Liver (tissue), 9 donors: ENCODE results near the gene ADARB1. TPM values are rescaled to one million over a fixed set of nuclear protein-coding genes. Genes with fewer than 3 reads are reported as not detected.

Source experiments
- DNase-seq: peaks from one replicate; pipeline ENCODE4 v3.0.0-alpha.2; 2017; ENCODE audit warnings: low spot score
- H3K27ac ChIP-seq, 2 donors: one replicate each; pipeline ENCODE4 v1.7.0; 2013; ENCODE audit warnings: inconsistent platforms in 2 of 2, low read length in 2 of 2, control low read depth in 1 of 2, low read depth in 1 of 2, mild to moderate bottlenecking in 1 of 2
- H3K27me3 ChIP-seq, 4 donors: one replicate each; pipeline versions ENCODE4 v1.6.1 to v1.7.0; 2013; ENCODE audit warnings: low read length in 3 of 4, inconsistent platforms in 1 of 4, mild to moderate bottlenecking in 1 of 4, moderate library complexity in 1 of 4; ENCODE audit not compliant: control insufficient read depth in 4 of 4, insufficient read depth in 4 of 4
- H3K36me3 ChIP-seq, 4 donors: one replicate each; pipeline versions ENCODE4 v1.6.1 to v1.7.0; 2013; ENCODE audit warnings: low read length in 3 of 4, mild to moderate bottlenecking in 3 of 4, low read depth in 1 of 4, moderate library complexity in 1 of 4; ENCODE audit not compliant: control insufficient read depth in 4 of 4, insufficient read depth in 3 of 4
- H3K4me1 ChIP-seq, 4 donors: one replicate each; pipeline versions ENCODE4 v1.6.1 to v1.7.0; 2013; ENCODE audit warnings: low read length in 3 of 4, mild to moderate bottlenecking in 3 of 4, moderate library complexity in 1 of 4; ENCODE audit not compliant: control insufficient read depth in 4 of 4, insufficient read depth in 4 of 4
- H3K4me3 ChIP-seq, 3 donors: one replicate each; pipeline versions ENCODE4 v1.6.1 to v1.7.0; 2013; ENCODE audit warnings: low read length in 3 of 3, control low read depth in 1 of 3, low read depth in 1 of 3, mild to moderate bottlenecking in 1 of 3
- H3K9ac ChIP-seq, 2 donors: one replicate each; pipeline ENCODE4 v1.7.0; 2013; ENCODE audit warnings: low read length in 2 of 2, mild to moderate bottlenecking in 2 of 2, moderate library complexity in 2 of 2, control low read depth in 1 of 2, low read depth in 1 of 2
- H3K9me3 ChIP-seq, 4 donors: one replicate each; pipeline versions ENCODE4 v1.6.1 to v1.7.0; 2013; ENCODE audit warnings: low read length in 3 of 4; ENCODE audit not compliant: control insufficient read depth in 4 of 4
- EGR1 ChIP-seq, 2 donors: IDR thresholded peaks; 2 replicates each; pipeline ENCODE4 v1.6.1; 2016 to 2018; ENCODE audit warnings: antibody characterized with exemption in 2 of 2, low read depth in 2 of 2
- FOXA1 ChIP-seq: IDR thresholded peaks from 2 replicates; pipeline ENCODE4 v1.6.1; 2016; ENCODE audit warnings: antibody characterized with exemption
- FOXA2 ChIP-seq: IDR thresholded peaks from 2 replicates; pipeline ENCODE4 v1.6.1; 2016; ENCODE audit warnings: antibody characterized with exemption
- GABPA ChIP-seq, 2 donors: IDR thresholded peaks in 1 of 2; conservative IDR thresholded peaks in 1 of 2; 2 replicates each; pipeline ENCODE4 v1.6.1; 2016; ENCODE audit warnings: antibody characterized with exemption in 2 of 2, mild to moderate bottlenecking in 1 of 2, moderate library complexity in 1 of 2
- HNF4A ChIP-seq, 2 donors: conservative IDR thresholded peaks; 2 replicates each; pipeline ENCODE4 v1.6.1; 2016; ENCODE audit warnings: antibody characterized with exemption in 2 of 2, mild to moderate bottlenecking in 2 of 2
- HNF4G ChIP-seq: IDR thresholded peaks from 2 replicates; pipeline ENCODE4 v1.6.1; 2016; ENCODE audit warnings: antibody characterized with exemption
- JUND ChIP-seq, 2 donors: IDR thresholded peaks; 2 replicates each; pipeline ENCODE4 v1.6.1; 2016; ENCODE audit warnings: antibody characterized with exemption in 2 of 2
- RAD21 ChIP-seq, 2 donors: IDR thresholded peaks; 2 replicates each; pipeline ENCODE4 v1.6.1; 2016; ENCODE audit warnings: antibody characterized with exemption in 2 of 2, mild to moderate bottlenecking in 2 of 2
- RXRA ChIP-seq, 2 donors: IDR thresholded peaks; 2 replicates each; pipeline ENCODE4 v1.6.1; 2017 to 2018; ENCODE audit warnings: antibody characterized with exemption in 2 of 2, mild to moderate bottlenecking in 1 of 2
- SP1 ChIP-seq: IDR thresholded peaks from 2 replicates; pipeline ENCODE4 v1.6.1; 2018; ENCODE audit warnings: antibody characterized with exemption, mild to moderate bottlenecking
- TAF1 ChIP-seq: conservative IDR thresholded peaks from 2 replicates; pipeline ENCODE4 v1.6.1; 2016; ENCODE audit warnings: antibody characterized with exemption, mild to moderate bottlenecking
- YY1 ChIP-seq: IDR thresholded peaks from 2 replicates; pipeline ENCODE4 v1.6.1; 2016; ENCODE audit warnings: antibody characterized with exemption, mild to moderate bottlenecking
- WGBS: extraction: QIAGEN DNeasy Blood & Tissue Kit; methylation state at CpG from one replicate; pipeline ENCODE4 v1.1.7; 2013; 5-methylcytosine and 5-hydroxymethylcytosine counted together
- polyA plus RNA-seq, 2 donors: library from polyadenylated mRNA; stranded (reverse) in 1 of 2; unstranded in 1 of 2; fragments of 200-250 nt in 1 of 2; fragments of >200 nt in 1 of 2; fragmentation: Nextera tagmentation in 1 of 2; extraction: Ambion mirVana in 1 of 2; gene quantifications; one replicate each; pipeline versions ENCODE4 v1.2.1 to v1.2.3, GENCODE V29; 2013 to 2015
- total RNA-seq, 2 donors: library from RNA; depleted of rRNA; stranded (reverse); fragments of >200 nt; gene quantifications; one replicate each; pipeline ENCODE4 v1.2.3, GENCODE V29; 2014
- TF ChIP-seq, protein P1 (sequence below): IDR thresholded peaks from 2 replicates; pipeline ENCODE4 v1.6.1; 2016; ENCODE audit warnings: antibody characterized with exemption
- TF ChIP-seq, protein P2 (sequence below): fragments of 150-350 bp; IDR thresholded peaks from 2 replicates; pipeline ENCODE4 v1.5.1; 2017; ENCODE audit warnings: improper control_type of control experiment, low read depth, low read length; ENCODE audit not compliant: missing input control
- TF ChIP-seq, protein P3 (sequence below): IDR thresholded peaks from 2 replicates; pipeline ENCODE4 v1.6.1; 2016; ENCODE audit warnings: antibody characterized with exemption, mild to moderate bottlenecking
- donor health status: healthy.
- donor health status: healthy.
- donor health status: healthy.
- donor health status: healthy.
- donor health status: healthy.

The ADARB1 gene
- total and polyA plus RNA-seq, 4 donors: 1.6 to 7.8 (median 2.9) TPM

- 89% methylated on average over 41 of the region's 41 CpGs for WGBS
Observed at GRCh38 chr21:45266518-45267389, 192.4 kb downstream of the ADARB1 start.

GRCh38 chr21:45267390-45267760 lies 193.0 kb downstream of the ADARB1 start:
- H3K9me3 ChIP-seq: peaks cover 0 to 3% (median under 1%) of the 10 kb centered on the region in 4 donors
- no peak for DNase-seq
- H3K36me3 ChIP-seq: peaks cover 17 to 55% (median 36%) of the 10 kb centered on the region in 4 donors
- no peak overlapping the region for H3K9ac ChIP-seq
- H3K4me1 ChIP-seq: peaks cover 0 to 11% (median 6%) of the 10 kb centered on the region in 4 donors
- no peak overlapping the region for H3K27ac ChIP-seq
- WGBS: 97% methylated on average over 16 of the region's 16 CpGs
- no peak overlapping the region for H3K4me3 ChIP-seq
- no peaks in the 10 kb centered on the region for H3K27me3 ChIP-seq
- TF ChIP-seq, protein P1, sequence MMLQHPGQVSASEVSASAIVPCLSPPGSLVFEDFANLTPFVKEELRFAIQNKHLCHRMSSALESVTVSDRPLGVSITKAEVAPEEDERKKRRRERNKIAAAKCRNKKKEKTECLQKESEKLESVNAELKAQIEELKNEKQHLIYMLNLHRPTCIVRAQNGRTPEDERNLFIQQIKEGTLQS: no peak
- TF ChIP-seq, protein P2, sequence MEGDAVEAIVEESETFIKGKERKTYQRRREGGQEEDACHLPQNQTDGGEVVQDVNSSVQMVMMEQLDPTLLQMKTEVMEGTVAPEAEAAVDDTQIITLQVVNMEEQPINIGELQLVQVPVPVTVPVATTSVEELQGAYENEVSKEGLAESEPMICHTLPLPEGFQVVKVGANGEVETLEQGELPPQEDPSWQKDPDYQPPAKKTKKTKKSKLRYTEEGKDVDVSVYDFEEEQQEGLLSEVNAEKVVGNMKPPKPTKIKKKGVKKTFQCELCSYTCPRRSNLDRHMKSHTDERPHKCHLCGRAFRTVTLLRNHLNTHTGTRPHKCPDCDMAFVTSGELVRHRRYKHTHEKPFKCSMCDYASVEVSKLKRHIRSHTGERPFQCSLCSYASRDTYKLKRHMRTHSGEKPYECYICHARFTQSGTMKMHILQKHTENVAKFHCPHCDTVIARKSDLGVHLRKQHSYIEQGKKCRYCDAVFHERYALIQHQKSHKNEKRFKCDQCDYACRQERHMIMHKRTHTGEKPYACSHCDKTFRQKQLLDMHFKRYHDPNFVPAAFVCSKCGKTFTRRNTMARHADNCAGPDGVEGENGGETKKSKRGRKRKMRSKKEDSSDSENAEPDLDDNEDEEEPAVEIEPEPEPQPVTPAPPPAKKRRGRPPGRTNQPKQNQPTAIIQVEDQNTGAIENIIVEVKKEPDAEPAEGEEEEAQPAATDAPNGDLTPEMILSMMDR: no peak
- TF ChIP-seq RAD21 (IDR thresholded peaks at IDR 0.05) (no peak), GABPA (IDR thresholded peaks at IDR 0.05 in 1 of 2, conservative IDR thresholded peaks at IDR 0.05 in 1 of 2) (no peak), EGR1 (IDR thresholded peaks at IDR 0.05; ENCODE audit: low read depth in 2 of 2) (no peak), HNF4A (conservative IDR thresholded peaks at IDR 0.05) (no peak), YY1 (no peak), FOXA1 (no peak), TAF1 (no peak), JUND (IDR thresholded peaks at IDR 0.05) (no peak), RXRA (IDR thresholded peaks at IDR 0.05) (no peak), SP1 (no peak), FOXA2 (no peak), HNF4G (no peak)
- TF ChIP-seq, protein P3, sequence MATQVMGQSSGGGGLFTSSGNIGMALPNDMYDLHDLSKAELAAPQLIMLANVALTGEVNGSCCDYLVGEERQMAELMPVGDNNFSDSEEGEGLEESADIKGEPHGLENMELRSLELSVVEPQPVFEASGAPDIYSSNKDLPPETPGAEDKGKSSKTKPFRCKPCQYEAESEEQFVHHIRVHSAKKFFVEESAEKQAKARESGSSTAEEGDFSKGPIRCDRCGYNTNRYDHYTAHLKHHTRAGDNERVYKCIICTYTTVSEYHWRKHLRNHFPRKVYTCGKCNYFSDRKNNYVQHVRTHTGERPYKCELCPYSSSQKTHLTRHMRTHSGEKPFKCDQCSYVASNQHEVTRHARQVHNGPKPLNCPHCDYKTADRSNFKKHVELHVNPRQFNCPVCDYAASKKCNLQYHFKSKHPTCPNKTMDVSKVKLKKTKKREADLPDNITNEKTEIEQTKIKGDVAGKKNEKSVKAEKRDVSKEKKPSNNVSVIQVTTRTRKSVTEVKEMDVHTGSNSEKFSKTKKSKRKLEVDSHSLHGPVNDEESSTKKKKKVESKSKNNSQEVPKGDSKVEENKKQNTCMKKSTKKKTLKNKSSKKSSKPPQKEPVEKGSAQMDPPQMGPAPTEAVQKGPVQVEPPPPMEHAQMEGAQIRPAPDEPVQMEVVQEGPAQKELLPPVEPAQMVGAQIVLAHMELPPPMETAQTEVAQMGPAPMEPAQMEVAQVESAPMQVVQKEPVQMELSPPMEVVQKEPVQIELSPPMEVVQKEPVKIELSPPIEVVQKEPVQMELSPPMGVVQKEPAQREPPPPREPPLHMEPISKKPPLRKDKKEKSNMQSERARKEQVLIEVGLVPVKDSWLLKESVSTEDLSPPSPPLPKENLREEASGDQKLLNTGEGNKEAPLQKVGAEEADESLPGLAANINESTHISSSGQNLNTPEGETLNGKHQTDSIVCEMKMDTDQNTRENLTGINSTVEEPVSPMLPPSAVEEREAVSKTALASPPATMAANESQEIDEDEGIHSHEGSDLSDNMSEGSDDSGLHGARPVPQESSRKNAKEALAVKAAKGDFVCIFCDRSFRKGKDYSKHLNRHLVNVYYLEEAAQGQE: no peak

More at GRCh38 chr21:45266518-45267389, 192.4 kb downstream of the ADARB1 start:
- Histone ChIP-seq H3K4me1 (peaks cover 2 to 17% (median 10%) of the 10 kb centered on the region in 4 donors), H3K27ac (no peak overlapping the region), H3K27me3 (no peaks in the 10 kb centered on the region), H3K36me3 (peaks cover 17 to 50% (median 32%) of the 10 kb centered on the region in 4 donors), H3K9me3 (no peaks in the 10 kb centered on the region), H3K9ac (no peak overlapping the region), H3K4me3 (no peak overlapping the region)
- TF ChIP-seq, protein P2: no peak
- DNase-seq: no peak
